Upper lobe of left lung (tissue), 6 donors: ENCODE data around the gene CDCP2. TPM values are rescaled to one million over a fixed set of nuclear protein-coding genes. Genes with fewer than 3 reads are reported as not detected.

Source experiments
- ATAC-seq, 2 donors: fragments of 200-7000 bp; cut with Tn5 transposase; one replicate each; pipeline ENCODE4 v1.9.1; 2022; ENCODE audit warnings: mild to moderate bottlenecking in 2 of 2, moderate library complexity in 2 of 2; ENCODE audit not compliant: low FRiP score in 2 of 2
- DNase-seq, 2 donors: peaks; one replicate each; pipeline ENCODE4 v3.0.0-alpha.2; 2019 to 2020
- H3K27ac ChIP-seq, 4 donors: fragments of 200-600 bp; sonication (generic); one replicate each; pipeline ENCODE4 v1.5.1; 2016 to 2019
- H3K27me3 ChIP-seq, 4 donors: fragments of 200-600 bp; sonication (generic); one replicate each; pipeline ENCODE4 v1.5.1; 2017 to 2019
- H3K36me3 ChIP-seq, 4 donors: fragments of 200-600 bp; sonication (generic); one replicate each; pipeline ENCODE4 v1.5.1; 2016 to 2019
- H3K4me1 ChIP-seq, 4 donors: fragments of 200-600 bp; sonication (generic); one replicate each; pipeline ENCODE4 v1.5.1; 2018 to 2019
- H3K4me3 ChIP-seq, 4 donors: fragments of 200-600 bp; sonication (generic); one replicate each; pipeline ENCODE4 v1.5.1; 2017 to 2019; ENCODE audit warnings: mild to moderate bottlenecking in 2 of 4, moderate library complexity in 1 of 4
- H3K9me3 ChIP-seq, 4 donors: fragments of 200-600 bp; sonication (generic); one replicate each; pipeline ENCODE4 v1.5.1; 2018 to 2019
- CTCF ChIP-seq, 6 experiments: fragments of 450-650 bp in 4 of 6; fragments of 200-600 bp in 2 of 6; sonication (generic) in 2 of 6; IDR thresholded peaks; one replicate each; pipeline ENCODE4 v1.5.1; 2016 to 2019; ENCODE audit warnings: antibody characterized with exemption in 6 of 6
- EP300 ChIP-seq, 4 donors: sonication (generic); formaldehyde crosslinking; IDR thresholded peaks; one replicate each; pipeline ENCODE4 v1.5.1; 2017; ENCODE audit warnings: antibody characterized with exemption in 4 of 4, control low read depth in 2 of 4
- POLR2A ChIP-seq, 4 donors: fragments of 450-650 bp; IDR thresholded peaks; one replicate each; pipeline ENCODE4 v1.5.1; 2016 to 2017; ENCODE audit warnings: antibody characterized with exemption in 4 of 4, mild to moderate bottlenecking in 2 of 4
- POLR2AphosphoS5 ChIP-seq, 2 donors: sonication (generic); formaldehyde crosslinking; IDR thresholded peaks; one replicate each; pipeline ENCODE4 v1.5.1; 2017; ENCODE audit warnings: antibody characterized with exemption in 2 of 2
- WGBS, 2 donors: methylation state at CpG; one replicate each; pipeline ENCODE4 v1.1.5; 2017 to 2018; 5-methylcytosine and 5-hydroxymethylcytosine counted together
- small RNA-seq, 4 donors: library from RNA; depleted of rRNA; stranded (forward); fragments of <200 nt; gene quantifications; one replicate each; pipeline ENCODE3, GENCODE V24; 2016
- total RNA-seq, 6 donors: library from RNA; depleted of rRNA in 4 of 6; stranded (reverse); fragments of >200 nt in 4 of 6; gene quantifications; one replicate each; pipeline versions ENCODE4 v1.1.0 to v1.2.1, GENCODE V29; 2016 to 2021
- donor health status: DM: no; HTN: no; CAD: no; lungs with moderate emphysema.
- donor health status: DM: no; HTN: yes; CAD: no; lungs with severe emphysema.

The CDCP2 gene
- total RNA-seq, 6 donors from 2014 or later, result not detected

GRCh38 chr1:54088385-54088784 lies 64.4 kb downstream of the CDCP2 start:
- ATAC-seq, result no peak
- TF ChIP-seq EP300 (IDR thresholded peaks at IDR 0.05) (no peak), CTCF (IDR thresholded peaks at IDR 0.05) (no peak), POLR2A (IDR thresholded peaks at IDR 0.05) (no peak), POLR2AphosphoS5 (IDR thresholded peaks at IDR 0.05) (no peak)
- Histone ChIP-seq H3K36me3 (no peaks in the 10 kb centered on the region), H3K4me3 (peak overlapping the region in 3 of 4 donors; percentile 13 to 35 (median 21)), H3K9me3 (no peaks in the 10 kb centered on the region), H3K27ac (peak overlapping the region in 1 of 4 donors; percentile 18), H3K27me3 (no peaks in the 10 kb centered on the region), H3K4me1 (no peaks in the 10 kb centered on the region)
- DNase-seq, result no peak
- WGBS, 2 donors, result 73 to 78% methylated on average over 5 of the region's 5 CpGs

GRCh38 chr1:54086754-54087153 lies 66.0 kb downstream of the CDCP2 start:
- Histone ChIP-seq H3K27ac (no peak overlapping the region), H3K27me3 (no peaks in the 10 kb centered on the region), H3K9me3 (no peaks in the 10 kb centered on the region), H3K4me1 (peaks cover 0 to under 1% (median 0%) of the 10 kb centered on the region in 4 donors), H3K36me3 (no peaks in the 10 kb centered on the region), H3K4me3 (no peak overlapping the region)
- TF ChIP-seq CTCF (IDR thresholded peaks at IDR 0.05), result no peak
- TF ChIP-seq POLR2A (IDR thresholded peaks at IDR 0.05), result no peak
- TF ChIP-seq EP300 (IDR thresholded peaks at IDR 0.05), result no peak
- no peak for TF ChIP-seq POLR2AphosphoS5 (IDR thresholded peaks at IDR 0.05)
- DNase-seq, result no peak
- ATAC-seq, result no peak
- WGBS, 2 donors, result 94 to 100% methylated on average over 1 of the region's 1 CpG

GRCh38 chr1:54084794-54085193 lies 68.0 kb downstream of the CDCP2 start:
- TF ChIP-seq EP300 (IDR thresholded peaks at IDR 0.05) (no peak), POLR2A (IDR thresholded peaks at IDR 0.05) (no peak), CTCF (IDR thresholded peaks at IDR 0.05) (no peak), POLR2AphosphoS5 (IDR thresholded peaks at IDR 0.05) (no peak)
- no peaks in the 10 kb centered on the region for H3K36me3 ChIP-seq
- no peak overlapping the region for H3K27ac ChIP-seq
- ATAC-seq (no peak), DNase-seq (no peak)
- 84 to 91% methylated on average over 2 of the region's 2 CpGs for WGBS, 2 donors
- H3K4me1 ChIP-seq, result peaks cover 0 to 7% (median 7%) of the 10 kb centered on the region in 4 donors
- no peaks in the 10 kb centered on the region for H3K9me3 ChIP-seq
- H3K4me3 ChIP-seq, result no peak overlapping the region
- no peaks in the 10 kb centered on the region for H3K27me3 ChIP-seq

Small RNA genes lying within 50 kb of the gene (small RNA-seq; reads per million reads assigned to genes)
- 0 reads per million in 4 donors for gene AL353898.1
- 0 reads per million in 4 donors for gene AL353898.2

Other genes with a start within 250 kb of the CDCP2 start
- 10 to 100 TPM; 11.1 to 35.5 (median 15.8) TPM for gene IFT25, start 207.3 kb downstream of the CDCP2 start, total RNA-seq
- gene LRRC42, start 206.7 kb downstream of the CDCP2 start, total RNA-seq, result 10 to 100 TPM; 13.2 to 26.6 (median 17.6) TPM
- 10 to 100 TPM in 2 of 6 donors, 1 to 10 TPM in 3, under 1 TPM in 1; 0.46 to 27.4 (median 7.9) TPM for gene LDLRAD1, start 134.8 kb downstream of the CDCP2 start, total RNA-seq
- 100 to 1,000 TPM in 5 of 6 donors, 10 to 100 TPM in 1; 66.0 to 432 (median 263) TPM for gene TMEM59, start 99.8 kb downstream of the CDCP2 start, total RNA-seq
- gene TCEANC2, start 99.4 kb downstream of the CDCP2 start, total RNA-seq, result 10 to 100 TPM in 1 of 6 donors, 1 to 10 TPM in 5; 2.0 to 11.5 (median 4.6) TPM
- gene CYB5RL, start 47.0 kb upstream of the CDCP2 start, total RNA-seq, result 1 to 10 TPM; 2.7 to 10.0 (median 6.6) TPM
- 10 to 100 TPM; 33.2 to 58.2 (median 47.0) TPM for gene MRPL37, start 47.2 kb upstream of the CDCP2 start, total RNA-seq